WTC11 (cell line): ENCODE data around the gene ADAD1. TPM values are rescaled to one million over a fixed set of nuclear protein-coding genes. Genes with fewer than 3 reads are reported as not detected.
A peak's percentile ranks its signal among the peaks of the same experiment; 100 is the strongest.

Experiments used
- ATAC-seq: fragments of 200-7000 bp; cut with Tn5 transposase; 2 replicates; pipeline ENCODE4 v1.10.0; 2021; ENCODE audit warnings: mild to moderate bottlenecking, moderate library complexity
- CTCF ChIA-PET: fragments of 300-600 bp; sonication (Branson Sonifier 250); formaldehyde crosslinking; loops from one replicate; lab custom pipeline; 2021; ENCODE audit warnings: antibody characterized with exemption; lab: Charles Lee
- POLR2A ChIA-PET: fragments of 350-600 bp; sonication (Branson Sonifier 250); formaldehyde crosslinking; loops from one replicate; lab custom pipeline; 2021; ENCODE audit warnings: antibody characterized with exemption; lab: Charles Lee
- DNase-seq: peaks from one replicate; pipeline ENCODE4 v3.0.0; 2021; ENCODE audit warnings: low spot score
- H3K27ac Mint-ChIP-seq: 2 replicates; pipeline ENCODE4 v1.8.0; 2021; ENCODE audit warnings: mixed read lengths
- H3K27me3 Mint-ChIP-seq: 2 replicates; pipeline ENCODE4 v1.8.0; 2021; ENCODE audit warnings: low read depth, mild to moderate bottlenecking, moderate library complexity, mixed read lengths
- H3K36me3 Mint-ChIP-seq: 2 replicates; pipeline ENCODE4 v1.8.0; 2021; ENCODE audit warnings: mixed read lengths
- H3K4me1 Mint-ChIP-seq: 2 replicates; pipeline ENCODE4 v1.8.0; 2022; ENCODE audit warnings: mixed read lengths
- H3K4me3 Mint-ChIP-seq: 2 replicates; pipeline ENCODE4 v1.8.0; 2021; ENCODE audit warnings: mild to moderate bottlenecking, moderate library complexity, mixed read lengths
- H3K9me3 Mint-ChIP-seq: 2 replicates; pipeline ENCODE4 v1.8.0; 2021; ENCODE audit warnings: mixed read lengths
- ATF1 ChIP-seq: sonication (generic); formaldehyde crosslinking; IDR thresholded peaks from 2 replicates; pipeline ENCODE4 v1.8.1; 2023; ENCODE audit warnings: mild to moderate bottlenecking, moderate library complexity, missing genetic modification reagents
- CREB1 ChIP-seq: sonication (generic); formaldehyde crosslinking; IDR thresholded peaks from 2 replicates; pipeline ENCODE4 v1.8.0; 2023; ENCODE audit warnings: mild to moderate bottlenecking, missing genetic modification reagents
- ELF4 ChIP-seq: sonication (generic); formaldehyde crosslinking; IDR thresholded peaks from 2 replicates; pipeline ENCODE4 v1.8.1; 2022; ENCODE audit warnings: low read depth, mild to moderate bottlenecking, moderate library complexity, missing genetic modification reagents
- ESRRA ChIP-seq: sonication (generic); formaldehyde crosslinking; IDR thresholded peaks from 2 replicates; pipeline ENCODE4 v1.8.1; 2022; ENCODE audit warnings: mild to moderate bottlenecking, missing genetic modification reagents, borderline replicate concordance
- ETV6 ChIP-seq: sonication (generic); formaldehyde crosslinking; IDR thresholded peaks from 2 replicates; pipeline ENCODE4 v1.8.1; 2022; ENCODE audit warnings: mild to moderate bottlenecking, missing genetic modification reagents
- FOXK1 ChIP-seq: sonication (generic); formaldehyde crosslinking; IDR thresholded peaks from 2 replicates; pipeline ENCODE4 v1.8.0; 2022; ENCODE audit warnings: mild to moderate bottlenecking, moderate library complexity, missing genetic modification reagents
- JAZF1 ChIP-seq: fragments of 250-450 bp; sonication (Bioruptor Pico); IDR thresholded peaks from 2 replicates; pipeline ENCODE4 v1.9.0; 2021; ENCODE audit warnings: moderate library complexity, mild to moderate bottlenecking, inconsistent platforms
- JUN ChIP-seq: sonication (generic); formaldehyde crosslinking; IDR thresholded peaks from 2 replicates; pipeline ENCODE4 v1.8.0; 2023; ENCODE audit warnings: mild to moderate bottlenecking, missing genetic modification reagents
- KAT7 ChIP-seq: sonication (generic); formaldehyde crosslinking; IDR thresholded peaks from 2 replicates; pipeline ENCODE4 v1.8.1; 2023; ENCODE audit warnings: missing genetic modification reagents, mild to moderate bottlenecking, borderline replicate concordance
- NR2C2 ChIP-seq: sonication (generic); formaldehyde crosslinking; IDR thresholded peaks from 2 replicates; pipeline ENCODE4 v1.8.0; 2022; ENCODE audit warnings: mild to moderate bottlenecking, missing genetic modification reagents
- PRRX2 ChIP-seq: fragments of 250-450 bp; sonication (Bioruptor Pico); IDR thresholded peaks from 2 replicates; pipeline ENCODE4 v1.8.0; 2021; ENCODE audit warnings: mild to moderate bottlenecking
- SMAD3 ChIP-seq: sonication (generic); formaldehyde crosslinking; IDR thresholded peaks from 2 replicates; pipeline ENCODE4 v1.8.0; 2022; ENCODE audit warnings: missing genetic modification reagents, mild to moderate bottlenecking, borderline replicate concordance
- TEAD4 ChIP-seq: sonication (generic); formaldehyde crosslinking; IDR thresholded peaks from 2 replicates; pipeline ENCODE4 v1.8.0; 2022; ENCODE audit warnings: mild to moderate bottlenecking, missing genetic modification reagents
- TP53 ChIP-seq: sonication (generic); formaldehyde crosslinking; IDR thresholded peaks from 2 replicates; pipeline ENCODE4 v1.8.1; 2023; ENCODE audit warnings: mild to moderate bottlenecking, missing genetic modification reagents
- ZNF121 ChIP-seq: sonication (generic); formaldehyde crosslinking; IDR thresholded peaks from 2 replicates; pipeline ENCODE4 v1.8.0; 2023; ENCODE audit warnings: missing genetic modification reagents
- ZNF219 ChIP-seq: sonication (generic); formaldehyde crosslinking; IDR thresholded peaks from 2 replicates; pipeline ENCODE4 v1.8.0; 2023; ENCODE audit warnings: missing genetic modification reagents, mild to moderate bottlenecking, borderline replicate concordance
- ZNF396 ChIP-seq: fragments of 250-450 bp; sonication (Bioruptor Pico); IDR thresholded peaks from 2 replicates; pipeline ENCODE4 v1.8.0; 2021; ENCODE audit warnings: mild to moderate bottlenecking, moderate library complexity, borderline replicate concordance
- ZNF416 ChIP-seq: fragments of 250-450 bp; sonication (Bioruptor Pico); IDR thresholded peaks from 2 replicates; pipeline ENCODE4 v1.9.0; 2021; ENCODE audit warnings: mild to moderate bottlenecking, inconsistent platforms
- ZNF671 ChIP-seq: fragments of 250-450 bp; sonication (Bioruptor Pico); IDR thresholded peaks from 2 replicates; pipeline ENCODE4 v1.8.0; 2021; ENCODE audit warnings: mild to moderate bottlenecking
- total RNA-seq: library from RNA; stranded (reverse); gene quantifications from 3 replicates; pipeline ENCODE4 v1.2.3, GENCODE V29; 2021
- TF ChIP-seq, protein P1 (sequence below): sonication (generic); formaldehyde crosslinking; IDR thresholded peaks from 2 replicates; pipeline ENCODE4 v1.8.0; 2023; ENCODE audit warnings: missing genetic modification reagents, mild to moderate bottlenecking, borderline replicate concordance
- TF ChIP-seq, protein P2 (sequence below): sonication (generic); formaldehyde crosslinking; IDR thresholded peaks from 2 replicates; pipeline ENCODE4 v1.8.0; 2023; ENCODE audit warnings: mild to moderate bottlenecking, missing genetic modification reagents
- TF ChIP-seq, protein P3 (sequence below): fragments of 250-450 bp; sonication (Bioruptor Pico); IDR thresholded peaks from 2 replicates; pipeline ENCODE4 v1.9.0; 2021; ENCODE audit warnings: moderate library complexity, mild to moderate bottlenecking, inconsistent platforms, borderline replicate concordance
- TF ChIP-seq, protein P4 (sequence below): sonication (generic); formaldehyde crosslinking; IDR thresholded peaks from 2 replicates; pipeline ENCODE4 v1.8.1; 2023; ENCODE audit warnings: mild to moderate bottlenecking, missing genetic modification reagents, moderate library complexity
- TF ChIP-seq, protein P5 (sequence below): fragments of 200-600 bp; IDR thresholded peaks from 2 replicates; pipeline ENCODE4 v1.8.0; 2022; ENCODE audit warnings: antibody characterized with exemption

ADAD1 gene
- total RNA-seq, 1 experiment from 2014 or later = not detected

DNA sequence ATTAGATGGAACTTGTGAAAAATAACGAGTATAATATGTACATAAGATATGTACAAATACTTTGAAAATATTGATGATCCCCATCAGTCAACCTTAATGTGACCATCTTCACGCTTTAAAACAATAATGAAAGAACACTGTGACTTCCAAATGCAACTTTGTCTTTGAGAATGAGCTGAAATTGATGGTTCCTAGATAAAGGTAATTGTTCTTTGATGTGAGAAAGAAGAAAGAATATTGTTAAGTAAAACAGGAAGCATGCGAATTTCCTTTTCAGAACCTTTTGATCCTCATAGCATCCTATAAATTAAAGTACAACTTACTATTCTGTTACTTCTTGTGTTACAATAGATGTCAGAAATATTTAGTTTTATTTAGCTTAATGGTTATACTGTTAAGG lies 55.5 kb downstream of the ADAD1 start (continued):
- TF ChIP-seq, protein P1, sequence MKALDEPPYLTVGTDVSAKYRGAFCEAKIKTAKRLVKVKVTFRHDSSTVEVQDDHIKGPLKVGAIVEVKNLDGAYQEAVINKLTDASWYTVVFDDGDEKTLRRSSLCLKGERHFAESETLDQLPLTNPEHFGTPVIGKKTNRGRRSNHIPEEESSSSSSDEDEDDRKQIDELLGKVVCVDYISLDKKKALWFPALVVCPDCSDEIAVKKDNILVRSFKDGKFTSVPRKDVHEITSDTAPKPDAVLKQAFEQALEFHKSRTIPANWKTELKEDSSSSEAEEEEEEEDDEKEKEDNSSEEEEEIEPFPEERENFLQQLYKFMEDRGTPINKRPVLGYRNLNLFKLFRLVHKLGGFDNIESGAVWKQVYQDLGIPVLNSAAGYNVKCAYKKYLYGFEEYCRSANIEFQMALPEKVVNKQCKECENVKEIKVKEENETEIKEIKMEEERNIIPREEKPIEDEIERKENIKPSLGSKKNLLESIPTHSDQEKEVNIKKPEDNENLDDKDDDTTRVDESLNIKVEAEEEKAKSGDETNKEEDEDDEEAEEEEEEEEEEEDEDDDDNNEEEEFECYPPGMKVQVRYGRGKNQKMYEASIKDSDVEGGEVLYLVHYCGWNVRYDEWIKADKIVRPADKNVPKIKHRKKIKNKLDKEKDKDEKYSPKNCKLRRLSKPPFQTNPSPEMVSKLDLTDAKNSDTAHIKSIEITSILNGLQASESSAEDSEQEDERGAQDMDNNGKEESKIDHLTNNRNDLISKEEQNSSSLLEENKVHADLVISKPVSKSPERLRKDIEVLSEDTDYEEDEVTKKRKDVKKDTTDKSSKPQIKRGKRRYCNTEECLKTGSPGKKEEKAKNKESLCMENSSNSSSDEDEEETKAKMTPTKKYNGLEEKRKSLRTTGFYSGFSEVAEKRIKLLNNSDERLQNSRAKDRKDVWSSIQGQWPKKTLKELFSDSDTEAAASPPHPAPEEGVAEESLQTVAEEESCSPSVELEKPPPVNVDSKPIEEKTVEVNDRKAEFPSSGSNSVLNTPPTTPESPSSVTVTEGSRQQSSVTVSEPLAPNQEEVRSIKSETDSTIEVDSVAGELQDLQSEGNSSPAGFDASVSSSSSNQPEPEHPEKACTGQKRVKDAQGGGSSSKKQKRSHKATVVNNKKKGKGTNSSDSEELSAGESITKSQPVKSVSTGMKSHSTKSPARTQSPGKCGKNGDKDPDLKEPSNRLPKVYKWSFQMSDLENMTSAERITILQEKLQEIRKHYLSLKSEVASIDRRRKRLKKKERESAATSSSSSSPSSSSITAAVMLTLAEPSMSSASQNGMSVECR (CRISPR knock-in tag) = no peak
- TF ChIP-seq TP53 (no peak), TEAD4 (CRISPR knock-in tag) (no peak), ELF4 (no peak), NR2C2 (CRISPR knock-in tag) (no peak)

DNA sequence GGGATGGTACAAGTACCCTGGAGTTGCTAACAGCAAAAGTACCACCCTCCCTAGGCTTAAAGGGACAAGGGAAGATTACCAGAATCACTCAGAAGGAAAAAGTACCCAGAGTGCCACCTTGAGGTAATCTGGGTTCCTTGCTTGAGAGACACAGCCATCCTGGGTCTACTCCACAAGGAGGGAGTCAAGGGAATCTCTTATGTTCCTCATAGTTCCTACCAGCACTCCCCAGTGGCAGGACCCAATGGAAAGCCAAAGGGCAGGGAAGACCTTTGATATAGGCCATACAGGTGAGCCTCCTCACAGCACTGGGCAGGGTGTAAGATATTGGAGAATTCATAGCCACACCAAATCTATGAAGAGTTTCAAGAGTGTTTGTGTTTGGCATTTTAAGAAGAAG lies 72.0 kb downstream of the ADAD1 start:
- ATAC-seq (peak; percentile 100), DNase-seq (peak; percentile 54)
- POLR2A ChIA-PET = no interaction called here

DNA sequence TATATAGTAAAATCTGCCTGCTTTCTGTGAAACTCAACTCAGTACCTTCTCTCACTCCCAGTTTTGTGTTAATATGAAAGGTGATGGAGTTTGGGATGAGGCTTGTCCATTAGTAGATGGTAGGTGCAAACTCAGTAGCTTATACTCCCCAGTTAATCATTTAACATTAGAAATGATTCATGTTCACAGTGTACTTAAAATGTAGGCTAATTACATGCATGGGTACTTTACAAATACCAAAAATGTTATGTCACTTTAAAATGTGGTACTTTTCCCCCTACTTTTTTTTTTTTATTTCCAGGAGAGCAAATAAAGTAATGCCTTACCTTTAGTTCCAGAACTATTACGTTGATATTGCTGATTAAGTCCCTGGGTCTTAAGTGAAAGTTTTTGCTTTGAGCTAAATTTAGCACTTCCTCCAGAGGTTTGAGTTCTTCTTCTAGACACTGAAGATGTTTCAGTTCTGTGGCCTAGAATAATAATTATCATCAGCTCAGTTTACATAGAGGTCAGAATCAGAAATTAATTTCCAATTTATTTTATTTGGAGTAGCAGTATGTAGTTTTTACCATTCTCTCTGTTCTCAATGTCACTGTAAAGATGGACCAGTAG lies 74.7 kb downstream of the ADAD1 start:
- POLR2A ChIA-PET = interaction anchor here (0.6 kb wide), 1 partner anchor 54 kb away, joined by 4 read pairs; no protein-coding TSS in a partner anchor
- CTCF ChIA-PET = no interaction called here
- H3K9me3 Mint-ChIP-seq = no peaks in the 10 kb centered on the region
- DNase-seq (no peak), ATAC-seq (no peak)
- H3K4me1 Mint-ChIP-seq = no peaks in the 10 kb centered on the region
- H3K36me3 Mint-ChIP-seq = no peaks in the 10 kb centered on the region
- H3K27ac Mint-ChIP-seq = no peak overlapping the region
- no peaks in the 10 kb centered on the region for H3K27me3 Mint-ChIP-seq
- H3K4me3 Mint-ChIP-seq = no peak overlapping the region
- TF ChIP-seq SMAD3 = no peak
- TF ChIP-seq ATF1 (CRISPR knock-in tag) = no peak
- TF ChIP-seq ETV6 (CRISPR knock-in tag) = no peak
- TF ChIP-seq JAZF1 (CRISPR knock-in tag) = no peak
- TF ChIP-seq ESRRA (CRISPR knock-in tag) = no peak
- TF ChIP-seq, protein P2, sequence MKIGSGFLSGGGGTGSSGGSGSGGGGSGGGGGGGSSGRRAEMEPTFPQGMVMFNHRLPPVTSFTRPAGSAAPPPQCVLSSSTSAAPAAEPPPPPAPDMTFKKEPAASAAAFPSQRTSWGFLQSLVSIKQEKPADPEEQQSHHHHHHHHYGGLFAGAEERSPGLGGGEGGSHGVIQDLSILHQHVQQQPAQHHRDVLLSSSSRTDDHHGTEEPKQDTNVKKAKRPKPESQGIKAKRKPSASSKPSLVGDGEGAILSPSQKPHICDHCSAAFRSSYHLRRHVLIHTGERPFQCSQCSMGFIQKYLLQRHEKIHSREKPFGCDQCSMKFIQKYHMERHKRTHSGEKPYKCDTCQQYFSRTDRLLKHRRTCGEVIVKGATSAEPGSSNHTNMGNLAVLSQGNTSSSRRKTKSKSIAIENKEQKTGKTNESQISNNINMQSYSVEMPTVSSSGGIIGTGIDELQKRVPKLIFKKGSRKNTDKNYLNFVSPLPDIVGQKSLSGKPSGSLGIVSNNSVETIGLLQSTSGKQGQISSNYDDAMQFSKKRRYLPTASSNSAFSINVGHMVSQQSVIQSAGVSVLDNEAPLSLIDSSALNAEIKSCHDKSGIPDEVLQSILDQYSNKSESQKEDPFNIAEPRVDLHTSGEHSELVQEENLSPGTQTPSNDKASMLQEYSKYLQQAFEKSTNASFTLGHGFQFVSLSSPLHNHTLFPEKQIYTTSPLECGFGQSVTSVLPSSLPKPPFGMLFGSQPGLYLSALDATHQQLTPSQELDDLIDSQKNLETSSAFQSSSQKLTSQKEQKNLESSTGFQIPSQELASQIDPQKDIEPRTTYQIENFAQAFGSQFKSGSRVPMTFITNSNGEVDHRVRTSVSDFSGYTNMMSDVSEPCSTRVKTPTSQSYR (CRISPR knock-in tag) = no peak
- no peak for TF ChIP-seq CREB1 (CRISPR knock-in tag)
- TF ChIP-seq, protein P3, sequence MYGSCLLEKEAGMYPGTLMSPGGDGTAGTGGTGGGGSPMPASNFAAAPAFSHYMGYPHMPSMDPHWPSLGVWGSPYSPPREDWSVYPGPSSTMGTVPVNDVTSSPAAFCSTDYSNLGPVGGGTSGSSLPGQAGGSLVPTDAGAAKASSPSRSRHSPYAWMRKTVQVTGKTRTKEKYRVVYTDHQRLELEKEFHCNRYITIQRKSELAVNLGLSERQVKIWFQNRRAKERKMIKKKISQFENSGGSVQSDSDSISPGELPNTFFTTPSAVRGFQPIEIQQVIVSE = no peak
- no peak for TF ChIP-seq FOXK1
- no peak for TF ChIP-seq TEAD4 (CRISPR knock-in tag)
- TF ChIP-seq KAT7 = no peak
- no peak for TF ChIP-seq ZNF121 (CRISPR knock-in tag)

More for the DNA sequence above, 72.0 kb downstream of the ADAD1 start:
- Mint-ChIP-seq H3K36me3 (no peaks in the 10 kb centered on the region), H3K27me3 (no peaks in the 10 kb centered on the region)
- TF ChIP-seq TP53 = no peak
- TF ChIP-seq ZNF416 (CRISPR knock-in tag) = no peak
- TF ChIP-seq PRRX2 = 0 out of 2 replicates have a peak, but pooled peaks have one; percentile 66
- TF ChIP-seq JUN (CRISPR knock-in tag) = no peak
- TF ChIP-seq ZNF219 (CRISPR knock-in tag) = no peak
- TF ChIP-seq, protein P4, sequence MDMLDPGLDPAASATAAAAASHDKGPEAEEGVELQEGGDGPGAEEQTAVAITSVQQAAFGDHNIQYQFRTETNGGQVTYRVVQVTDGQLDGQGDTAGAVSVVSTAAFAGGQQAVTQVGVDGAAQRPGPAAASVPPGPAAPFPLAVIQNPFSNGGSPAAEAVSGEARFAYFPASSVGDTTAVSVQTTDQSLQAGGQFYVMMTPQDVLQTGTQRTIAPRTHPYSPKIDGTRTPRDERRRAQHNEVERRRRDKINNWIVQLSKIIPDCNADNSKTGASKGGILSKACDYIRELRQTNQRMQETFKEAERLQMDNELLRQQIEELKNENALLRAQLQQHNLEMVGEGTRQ (CRISPR knock-in tag) = no peak
- no peak for TF ChIP-seq ELF4
- TF ChIP-seq ZNF396 (CRISPR knock-in tag) = no peak
- TF ChIP-seq ZNF671 (CRISPR knock-in tag) = no peak
- TF ChIP-seq, protein P5, sequence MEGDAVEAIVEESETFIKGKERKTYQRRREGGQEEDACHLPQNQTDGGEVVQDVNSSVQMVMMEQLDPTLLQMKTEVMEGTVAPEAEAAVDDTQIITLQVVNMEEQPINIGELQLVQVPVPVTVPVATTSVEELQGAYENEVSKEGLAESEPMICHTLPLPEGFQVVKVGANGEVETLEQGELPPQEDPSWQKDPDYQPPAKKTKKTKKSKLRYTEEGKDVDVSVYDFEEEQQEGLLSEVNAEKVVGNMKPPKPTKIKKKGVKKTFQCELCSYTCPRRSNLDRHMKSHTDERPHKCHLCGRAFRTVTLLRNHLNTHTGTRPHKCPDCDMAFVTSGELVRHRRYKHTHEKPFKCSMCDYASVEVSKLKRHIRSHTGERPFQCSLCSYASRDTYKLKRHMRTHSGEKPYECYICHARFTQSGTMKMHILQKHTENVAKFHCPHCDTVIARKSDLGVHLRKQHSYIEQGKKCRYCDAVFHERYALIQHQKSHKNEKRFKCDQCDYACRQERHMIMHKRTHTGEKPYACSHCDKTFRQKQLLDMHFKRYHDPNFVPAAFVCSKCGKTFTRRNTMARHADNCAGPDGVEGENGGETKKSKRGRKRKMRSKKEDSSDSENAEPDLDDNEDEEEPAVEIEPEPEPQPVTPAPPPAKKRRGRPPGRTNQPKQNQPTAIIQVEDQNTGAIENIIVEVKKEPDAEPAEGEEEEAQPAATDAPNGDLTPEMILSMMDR = 0 out of 2 replicates have a peak, but pooled peaks have one; percentile 5
- TF ChIP-seq, all 79 proteins: peak for 2
- no peaks in the 10 kb centered on the region for H3K9me3 Mint-ChIP-seq
- no peak overlapping the region for H3K4me3 Mint-ChIP-seq
- no peaks in the 10 kb centered on the region for H3K4me1 Mint-ChIP-seq
- no peak overlapping the region for H3K27ac Mint-ChIP-seq
- CTCF ChIA-PET = no interaction called here
